Upper lobe of left lung (tissue), 4 donors: Measurements from ENCODE around the gene ABCA7.

ENCODE experiments used
- POLR2AphosphoS5 ChIP-seq, 2 donors: sonication (generic); formaldehyde crosslinking; IDR thresholded peaks; one replicate each; pipeline ENCODE4 v1.5.1; 2017; ENCODE audit warnings: antibody characterized with exemption in 2 of 2
- TF ChIP-seq, protein P1 (sequence below), 6 experiments: fragments of 450-650 bp in 4 of 6; fragments of 200-600 bp in 2 of 6; sonication (generic) in 2 of 6; IDR thresholded peaks; one replicate each; pipeline ENCODE4 v1.5.1; 2016 to 2019; ENCODE audit warnings: antibody characterized with exemption in 6 of 6

DNA sequence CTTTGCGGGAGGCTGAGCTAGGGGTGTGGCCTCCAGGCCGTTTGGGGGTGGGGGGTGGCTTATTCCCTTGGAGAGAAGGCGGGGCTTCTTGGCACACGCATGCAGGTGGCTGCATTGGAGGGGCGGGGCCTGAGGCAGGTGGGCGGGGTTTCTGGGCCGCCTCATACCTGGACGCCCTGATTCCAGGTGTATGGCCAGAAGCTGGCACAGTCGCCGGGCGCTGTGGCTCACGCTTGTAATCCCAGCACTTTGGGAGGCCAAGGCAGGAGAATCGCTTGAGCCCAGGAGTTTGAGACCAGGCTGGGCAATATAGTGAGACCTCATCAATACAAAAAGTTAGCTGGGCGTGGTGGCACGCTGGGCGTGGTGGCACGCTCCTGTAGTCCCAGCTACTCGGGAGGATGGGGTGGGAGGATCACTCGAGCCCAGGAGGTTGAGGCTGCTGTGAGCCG is 7.8 kb downstream of the ABCA7 start:
- TF ChIP-seq, protein P1, sequence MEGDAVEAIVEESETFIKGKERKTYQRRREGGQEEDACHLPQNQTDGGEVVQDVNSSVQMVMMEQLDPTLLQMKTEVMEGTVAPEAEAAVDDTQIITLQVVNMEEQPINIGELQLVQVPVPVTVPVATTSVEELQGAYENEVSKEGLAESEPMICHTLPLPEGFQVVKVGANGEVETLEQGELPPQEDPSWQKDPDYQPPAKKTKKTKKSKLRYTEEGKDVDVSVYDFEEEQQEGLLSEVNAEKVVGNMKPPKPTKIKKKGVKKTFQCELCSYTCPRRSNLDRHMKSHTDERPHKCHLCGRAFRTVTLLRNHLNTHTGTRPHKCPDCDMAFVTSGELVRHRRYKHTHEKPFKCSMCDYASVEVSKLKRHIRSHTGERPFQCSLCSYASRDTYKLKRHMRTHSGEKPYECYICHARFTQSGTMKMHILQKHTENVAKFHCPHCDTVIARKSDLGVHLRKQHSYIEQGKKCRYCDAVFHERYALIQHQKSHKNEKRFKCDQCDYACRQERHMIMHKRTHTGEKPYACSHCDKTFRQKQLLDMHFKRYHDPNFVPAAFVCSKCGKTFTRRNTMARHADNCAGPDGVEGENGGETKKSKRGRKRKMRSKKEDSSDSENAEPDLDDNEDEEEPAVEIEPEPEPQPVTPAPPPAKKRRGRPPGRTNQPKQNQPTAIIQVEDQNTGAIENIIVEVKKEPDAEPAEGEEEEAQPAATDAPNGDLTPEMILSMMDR (IDR thresholded peaks at IDR 0.05): no peak
- no peak for TF ChIP-seq POLR2AphosphoS5 (IDR thresholded peaks at IDR 0.05)
